Thyroid gland (tissue), 4 donors: ENCODE measurements around the gene RAP1A.

ENCODE experiments used
- POLR2A ChIP-seq, 2 donors: fragments of 450-650 bp; IDR thresholded peaks; one replicate each; pipeline ENCODE4 v1.6.1; 2017; ENCODE audit warnings: antibody characterized with exemption in 2 of 2, mild to moderate bottlenecking in 2 of 2, moderate library complexity in 1 of 2
- TF ChIP-seq, protein P1 (sequence below), 6 experiments: fragments of 200-600 bp in 3 of 6; fragments of 450-650 bp in 3 of 6; sonication (generic) in 3 of 6; IDR thresholded peaks; one replicate each; pipeline ENCODE4 v1.5.1; 2016 to 2019; ENCODE audit warnings: antibody characterized with exemption in 6 of 6, mild to moderate bottlenecking in 2 of 6, inconsistent platforms in 1 of 6, moderate library complexity in 1 of 6

DNA sequence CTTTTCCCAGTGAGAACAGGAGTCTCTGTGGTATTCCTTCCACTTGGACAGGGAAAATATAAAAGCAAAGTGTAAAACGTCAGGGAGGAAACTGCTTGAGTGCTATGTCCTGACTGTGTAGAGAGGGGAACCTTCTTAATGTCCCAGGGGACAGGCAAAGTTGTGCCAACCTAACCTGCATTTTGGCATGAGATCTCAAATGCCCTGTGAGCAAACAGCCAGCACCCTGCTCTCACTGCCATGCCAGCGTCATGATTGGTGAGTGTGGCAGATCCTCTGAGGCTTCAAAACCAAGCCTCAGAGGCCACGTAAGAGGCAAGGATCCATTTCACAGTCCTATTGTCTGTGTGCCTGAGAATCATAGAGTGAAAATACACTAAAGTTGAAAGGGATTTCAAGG lies 49.7 kb upstream of the RAP1A start:
- TF ChIP-seq, protein P1, sequence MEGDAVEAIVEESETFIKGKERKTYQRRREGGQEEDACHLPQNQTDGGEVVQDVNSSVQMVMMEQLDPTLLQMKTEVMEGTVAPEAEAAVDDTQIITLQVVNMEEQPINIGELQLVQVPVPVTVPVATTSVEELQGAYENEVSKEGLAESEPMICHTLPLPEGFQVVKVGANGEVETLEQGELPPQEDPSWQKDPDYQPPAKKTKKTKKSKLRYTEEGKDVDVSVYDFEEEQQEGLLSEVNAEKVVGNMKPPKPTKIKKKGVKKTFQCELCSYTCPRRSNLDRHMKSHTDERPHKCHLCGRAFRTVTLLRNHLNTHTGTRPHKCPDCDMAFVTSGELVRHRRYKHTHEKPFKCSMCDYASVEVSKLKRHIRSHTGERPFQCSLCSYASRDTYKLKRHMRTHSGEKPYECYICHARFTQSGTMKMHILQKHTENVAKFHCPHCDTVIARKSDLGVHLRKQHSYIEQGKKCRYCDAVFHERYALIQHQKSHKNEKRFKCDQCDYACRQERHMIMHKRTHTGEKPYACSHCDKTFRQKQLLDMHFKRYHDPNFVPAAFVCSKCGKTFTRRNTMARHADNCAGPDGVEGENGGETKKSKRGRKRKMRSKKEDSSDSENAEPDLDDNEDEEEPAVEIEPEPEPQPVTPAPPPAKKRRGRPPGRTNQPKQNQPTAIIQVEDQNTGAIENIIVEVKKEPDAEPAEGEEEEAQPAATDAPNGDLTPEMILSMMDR (IDR thresholded peaks at IDR 0.05): no peak
- TF ChIP-seq POLR2A (IDR thresholded peaks at IDR 0.05): no peak
